GM12875 (cell line): ENCODE results near the gene F5.

Experiments
- H3K4me3 ChIP-seq: one replicate; pipeline ENCODE4 v1.5.1; 2011; ENCODE audit warnings: low read depth, low read length, control low read depth
- TF ChIP-seq, protein P1 (sequence below): IDR thresholded peaks from 2 replicates; pipeline ENCODE4 v1.5.1; 2011; ENCODE audit warnings: low read depth, mild to moderate bottlenecking, control low read depth, inconsistent platforms, low read length, moderate library complexity, borderline replicate concordance; ENCODE audit not compliant: insufficient read depth

F5 gene

DNA sequence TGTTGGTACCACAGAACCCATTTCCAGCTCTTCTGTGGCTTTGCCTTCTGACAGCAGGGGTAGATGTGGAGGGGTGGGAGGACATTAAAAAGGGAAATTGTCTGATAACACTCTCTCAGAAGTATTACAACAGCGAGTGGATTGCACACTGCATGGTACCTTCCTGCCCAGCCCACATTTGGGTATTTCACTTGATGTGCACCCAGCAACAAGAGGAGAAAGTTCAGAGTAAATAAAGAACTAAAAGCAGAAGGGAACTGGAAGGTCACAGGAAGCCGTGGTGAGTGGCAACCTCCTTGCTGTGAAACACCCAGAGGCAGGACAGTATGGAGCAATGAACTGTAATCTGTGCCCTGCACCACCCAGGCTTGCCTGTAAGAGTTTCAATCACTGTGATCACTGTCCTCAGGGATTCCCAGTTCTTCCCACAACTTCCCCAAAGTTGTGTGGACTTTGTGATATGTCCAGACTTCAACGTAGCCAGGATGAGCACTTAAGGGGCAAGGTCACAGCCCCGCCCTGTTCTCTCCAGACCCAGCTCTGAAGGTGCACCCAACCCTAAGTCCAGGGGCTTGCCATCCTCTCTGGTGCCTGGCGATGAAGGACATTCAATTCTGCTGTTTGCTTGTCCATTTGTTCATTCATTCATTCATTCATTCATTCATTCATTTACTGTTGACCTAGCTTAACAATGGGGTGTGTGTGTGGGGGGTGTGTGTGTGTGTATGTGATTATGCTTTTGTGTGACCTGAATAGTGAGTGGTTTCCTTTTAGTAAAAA is 18.7 kb upstream of the F5 start:
- H3K4me3 ChIP-seq = no peak overlapping the region
- TF ChIP-seq, protein P1, sequence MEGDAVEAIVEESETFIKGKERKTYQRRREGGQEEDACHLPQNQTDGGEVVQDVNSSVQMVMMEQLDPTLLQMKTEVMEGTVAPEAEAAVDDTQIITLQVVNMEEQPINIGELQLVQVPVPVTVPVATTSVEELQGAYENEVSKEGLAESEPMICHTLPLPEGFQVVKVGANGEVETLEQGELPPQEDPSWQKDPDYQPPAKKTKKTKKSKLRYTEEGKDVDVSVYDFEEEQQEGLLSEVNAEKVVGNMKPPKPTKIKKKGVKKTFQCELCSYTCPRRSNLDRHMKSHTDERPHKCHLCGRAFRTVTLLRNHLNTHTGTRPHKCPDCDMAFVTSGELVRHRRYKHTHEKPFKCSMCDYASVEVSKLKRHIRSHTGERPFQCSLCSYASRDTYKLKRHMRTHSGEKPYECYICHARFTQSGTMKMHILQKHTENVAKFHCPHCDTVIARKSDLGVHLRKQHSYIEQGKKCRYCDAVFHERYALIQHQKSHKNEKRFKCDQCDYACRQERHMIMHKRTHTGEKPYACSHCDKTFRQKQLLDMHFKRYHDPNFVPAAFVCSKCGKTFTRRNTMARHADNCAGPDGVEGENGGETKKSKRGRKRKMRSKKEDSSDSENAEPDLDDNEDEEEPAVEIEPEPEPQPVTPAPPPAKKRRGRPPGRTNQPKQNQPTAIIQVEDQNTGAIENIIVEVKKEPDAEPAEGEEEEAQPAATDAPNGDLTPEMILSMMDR = no peak

DNA sequence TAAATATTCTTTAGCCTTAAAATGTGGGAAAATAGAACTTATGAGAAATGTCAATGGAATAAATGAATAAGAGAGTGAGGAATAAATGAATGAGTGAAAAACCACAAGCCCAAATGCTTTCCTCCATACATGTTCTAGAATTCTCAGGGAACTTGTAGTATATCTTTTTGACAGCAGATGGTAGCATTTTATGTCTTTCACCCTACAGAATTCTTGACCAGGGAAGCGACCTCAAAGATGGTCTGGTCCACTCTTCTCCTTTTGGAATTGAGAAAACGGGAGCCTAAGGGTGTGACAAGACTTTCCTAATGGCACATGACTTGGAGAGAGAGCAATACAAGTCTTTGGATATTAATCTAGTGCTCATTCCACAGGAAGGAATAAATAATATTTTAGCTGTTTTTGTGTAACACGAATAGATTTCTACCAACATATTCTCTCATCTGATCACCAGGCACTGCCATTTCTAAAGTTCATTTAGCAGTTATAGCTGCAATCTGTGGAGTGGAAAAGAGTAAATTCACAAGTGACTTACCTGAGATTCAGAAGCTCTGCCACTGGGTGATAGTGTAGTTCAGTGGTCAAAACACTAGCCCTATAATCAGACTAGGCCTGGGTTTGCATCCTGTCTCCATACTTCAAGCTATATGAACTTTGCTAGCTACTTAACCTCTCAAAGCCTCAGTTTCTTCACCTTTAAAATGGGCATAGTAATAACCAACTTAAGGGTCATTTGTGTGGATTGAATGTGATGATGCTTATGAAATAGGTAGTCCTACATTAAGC is 15.0 kb upstream of the F5 start:
- H3K4me3 ChIP-seq = no peak overlapping the region
- TF ChIP-seq, protein P1 = peak; percentile 21; the same call in 1 of the 2 replicates

GRCh38 chr1:169595764-169596711 is 9.8 kb upstream of the F5 start:
- H3K4me3 ChIP-seq = no peak overlapping the region
- TF ChIP-seq, protein P1 = no peak

GRCh38 chr1:169594391-169594790 is 8.1 kb upstream of the F5 start:
- TF ChIP-seq, protein P1 = no peak
- H3K4me3 ChIP-seq = no peak overlapping the region

GRCh38 chr1:169590932-169591331 is 4.7 kb upstream of the F5 start:
- TF ChIP-seq, protein P1 = no peak

GRCh38 chr1:169588785-169589485 is 2.7 kb upstream of the F5 start:
- TF ChIP-seq, protein P1 = no peak
- H3K4me3 ChIP-seq = no peak overlapping the region

More at GRCh38 chr1:169590932-169591331, 4.7 kb upstream of the F5 start:
- no peak overlapping the region for H3K4me3 ChIP-seq
